GM13977 (cell line): ENCODE results near the gene RALA.

ENCODE experiments used
- DNase-seq: peaks from one replicate; pipeline ENCODE4 v3.0.0; 2012; ENCODE audit warnings: low spot score
- in situ Hi-C: fragments of 300-500 bp; cut with MboI; formaldehyde crosslinking; loops from one replicate; pipeline ENCODE4 v1.12.0; 2022; ENCODE audit warnings: low sequenced_read_pairs, low pct_unique_long_range_greater_than_20kb, mixed read lengths, inconsistent platforms; ENCODE audit not compliant: unreplicated experiment
- TF ChIP-seq, protein P1 (sequence below): IDR thresholded peaks from 2 replicates; pipeline ENCODE4 v1.5.1; 2012; ENCODE audit warnings: mild to moderate bottlenecking, control low read depth; ENCODE audit not compliant: insufficient read depth; ENCODE audit errors: extremely low read depth, missing control alignments

RALA gene

GRCh38 chr7:39753823-39754325, 130.5 kb downstream of the RALA start:
- in situ Hi-C loops = no loop called here
- TF ChIP-seq, protein P1, sequence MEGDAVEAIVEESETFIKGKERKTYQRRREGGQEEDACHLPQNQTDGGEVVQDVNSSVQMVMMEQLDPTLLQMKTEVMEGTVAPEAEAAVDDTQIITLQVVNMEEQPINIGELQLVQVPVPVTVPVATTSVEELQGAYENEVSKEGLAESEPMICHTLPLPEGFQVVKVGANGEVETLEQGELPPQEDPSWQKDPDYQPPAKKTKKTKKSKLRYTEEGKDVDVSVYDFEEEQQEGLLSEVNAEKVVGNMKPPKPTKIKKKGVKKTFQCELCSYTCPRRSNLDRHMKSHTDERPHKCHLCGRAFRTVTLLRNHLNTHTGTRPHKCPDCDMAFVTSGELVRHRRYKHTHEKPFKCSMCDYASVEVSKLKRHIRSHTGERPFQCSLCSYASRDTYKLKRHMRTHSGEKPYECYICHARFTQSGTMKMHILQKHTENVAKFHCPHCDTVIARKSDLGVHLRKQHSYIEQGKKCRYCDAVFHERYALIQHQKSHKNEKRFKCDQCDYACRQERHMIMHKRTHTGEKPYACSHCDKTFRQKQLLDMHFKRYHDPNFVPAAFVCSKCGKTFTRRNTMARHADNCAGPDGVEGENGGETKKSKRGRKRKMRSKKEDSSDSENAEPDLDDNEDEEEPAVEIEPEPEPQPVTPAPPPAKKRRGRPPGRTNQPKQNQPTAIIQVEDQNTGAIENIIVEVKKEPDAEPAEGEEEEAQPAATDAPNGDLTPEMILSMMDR = no peak
- no peak for DNase-seq

GRCh38 chr7:39754326-39755120, 131.2 kb downstream of the RALA start:
- in situ Hi-C loops = no loop called here
- TF ChIP-seq, protein P1 = no peak
- DNase-seq = no peak

DNA sequence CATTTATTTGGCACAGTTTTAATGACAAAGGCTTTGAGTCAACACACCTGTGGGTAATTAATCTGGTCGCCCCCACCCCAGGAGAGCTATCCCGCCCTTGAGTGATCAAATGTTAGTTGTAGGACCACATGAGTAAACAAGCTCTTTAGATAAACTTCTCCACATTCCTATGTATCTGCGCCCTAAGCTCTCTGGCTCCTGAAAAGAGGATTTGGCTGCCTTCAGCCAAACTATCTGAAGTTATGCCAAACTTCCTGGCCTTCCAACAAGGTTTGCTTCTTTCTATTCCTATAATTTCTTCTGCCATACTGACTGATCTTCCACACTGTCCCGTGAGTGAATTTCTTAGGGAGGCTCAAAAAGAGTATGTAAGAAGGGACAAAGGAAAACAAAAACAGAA, 134.2 kb downstream of the RALA start:
- TF ChIP-seq, protein P1 = no peak
- in situ Hi-C loops = no loop called here
- DNase-seq = no peak
